Forelimb muscle (tissue), 1 donor: ENCODE measurements around the gene DPH7. TPM values are rescaled to one million over a fixed set of nuclear protein-coding genes. Genes with fewer than 3 reads are reported as not detected.
"Not testable (repeated sequence)": the region's sequence is repeated elsewhere in the genome, so short reads cannot be mapped to it uniquely, and the experiment has no call there.

Experiments
- DNase-seq: peaks from one replicate; pipeline ENCODE4 v3.0.0-alpha.2; 2013; ENCODE audit warnings: low read depth
- polyA plus RNA-seq: library from polyadenylated mRNA; unstranded; fragments of 120-200 nt; gene quantifications from one replicate; pipeline ENCODE4 v1.2.1, GENCODE V29; 2013; ENCODE audit not compliant: insufficient read length

The DPH7 gene
- polyA plus RNA-seq, 1 donor, result 28.0 TPM

DNA sequence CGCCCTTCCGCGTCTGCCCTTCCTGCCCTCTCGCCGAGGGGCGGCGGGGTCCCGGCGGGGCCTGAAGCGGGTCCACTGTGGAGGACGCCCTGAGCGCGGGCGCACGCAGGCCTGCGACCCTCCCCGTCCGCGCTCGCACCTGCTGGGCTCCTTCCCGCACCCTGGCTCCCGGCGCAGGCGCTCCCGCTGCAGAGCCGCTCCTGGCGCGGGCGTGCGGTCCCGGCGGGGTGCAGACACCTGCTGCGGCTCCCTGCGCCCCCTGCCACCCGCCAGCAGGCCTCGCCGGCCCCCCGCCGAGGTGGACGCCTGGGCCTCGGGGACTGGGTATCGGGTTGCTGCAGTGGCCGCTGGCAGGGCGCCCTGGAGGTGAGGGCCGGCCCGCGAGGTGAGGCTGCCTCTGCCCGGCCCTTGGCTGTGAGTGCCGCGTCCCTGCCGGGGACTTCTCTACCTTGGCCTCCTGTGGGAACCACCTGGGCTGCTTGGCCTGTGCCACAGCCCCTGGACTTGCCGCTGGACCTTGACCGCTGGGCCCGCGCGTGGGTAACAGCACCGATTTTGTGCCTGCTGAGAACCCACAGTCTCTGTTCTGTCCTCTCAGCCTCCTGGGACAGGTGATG lies 27.4 kb upstream of the DPH7 start:
- DNase-seq, result no peak

DNA sequence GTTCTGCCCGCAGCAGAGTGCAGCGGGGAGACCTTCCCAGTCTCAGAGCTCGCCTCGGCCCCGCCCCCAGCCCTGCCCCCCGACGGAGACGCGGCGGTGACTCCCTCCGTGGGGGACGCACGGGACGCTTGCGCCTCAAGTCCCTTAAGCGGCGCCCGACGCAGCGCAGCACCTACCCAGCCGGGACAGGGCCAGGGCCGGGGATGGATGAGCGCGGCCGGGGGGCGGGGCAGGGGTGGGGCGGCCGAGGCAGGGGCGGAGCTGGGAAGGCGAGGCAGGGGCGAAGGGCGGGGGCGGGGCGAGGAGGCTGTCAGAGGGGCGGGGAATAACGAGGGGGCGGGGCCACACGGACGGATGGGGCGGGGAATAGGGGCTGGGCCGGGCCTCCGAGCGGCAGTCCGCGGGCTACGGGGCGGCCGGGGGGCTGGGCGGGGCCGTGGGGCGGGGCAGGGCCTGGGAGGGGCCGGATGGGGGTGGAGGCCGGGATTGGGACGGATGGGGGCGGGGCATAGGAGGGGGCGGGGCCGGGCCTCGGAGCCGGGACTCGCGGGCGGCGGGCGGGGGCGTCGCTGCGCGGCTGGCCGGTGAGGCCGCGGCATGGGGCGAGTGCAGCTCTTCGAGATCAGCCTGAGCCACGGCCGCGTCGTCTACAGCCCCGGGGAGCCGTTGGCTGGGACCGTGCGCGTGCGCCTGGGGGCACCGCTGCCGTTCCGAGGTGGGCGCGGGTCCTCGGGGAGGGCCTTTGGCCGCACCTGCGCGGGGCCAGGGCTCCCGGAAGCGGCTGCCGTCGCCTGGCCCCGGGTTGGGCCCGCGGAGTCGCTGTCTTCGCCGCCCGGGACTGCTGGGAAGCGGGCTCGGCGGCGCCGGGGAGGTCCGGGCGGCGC lies 26.6 kb upstream of the DPH7 start, which contains the start of gene ARRDC1:
Gene ARRDC1 (plus strand): TSS at position 566 of the 884 bp plus-strand sequence. CDS start 32 bp downstream, at position 598.
- no peak for DNase-seq

DNA sequence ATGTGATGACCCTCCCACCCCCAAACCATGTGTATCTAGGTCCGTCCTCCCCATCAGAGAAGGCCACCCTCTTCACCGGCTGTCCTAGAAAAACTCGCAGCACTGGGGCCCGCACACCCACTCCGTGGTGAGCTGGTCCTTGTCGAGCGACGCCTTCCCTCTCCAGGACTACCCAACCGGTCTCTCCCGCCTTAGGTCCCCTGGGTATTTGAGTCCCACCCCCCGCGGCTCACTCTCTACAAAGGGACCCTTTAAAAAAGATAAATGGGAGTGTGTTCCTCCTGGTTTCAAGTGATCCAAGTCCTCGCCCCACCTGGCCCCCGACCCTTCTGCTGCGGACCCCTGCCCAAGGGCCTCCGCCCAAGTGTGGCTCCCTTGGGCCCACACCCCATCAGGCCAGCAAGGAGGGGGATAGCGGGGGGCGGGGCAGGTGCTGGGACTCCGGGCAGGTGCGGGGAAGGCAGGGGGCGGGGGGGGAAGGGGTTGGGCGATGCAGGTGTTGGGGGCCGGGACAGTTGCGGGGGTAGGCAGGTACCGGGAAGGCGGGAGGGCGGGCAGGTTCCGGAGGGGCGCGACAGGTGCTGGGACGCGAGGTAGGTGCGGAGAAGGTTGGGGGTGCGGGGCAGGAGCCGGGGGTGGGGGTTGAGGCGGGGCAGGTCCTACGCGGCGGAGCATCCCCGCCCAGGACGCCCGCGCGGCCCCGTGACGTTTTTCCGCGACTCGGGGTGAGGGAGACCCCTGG lies 25.8 kb upstream of the DPH7 start:
- no peak for DNase-seq

DNA sequence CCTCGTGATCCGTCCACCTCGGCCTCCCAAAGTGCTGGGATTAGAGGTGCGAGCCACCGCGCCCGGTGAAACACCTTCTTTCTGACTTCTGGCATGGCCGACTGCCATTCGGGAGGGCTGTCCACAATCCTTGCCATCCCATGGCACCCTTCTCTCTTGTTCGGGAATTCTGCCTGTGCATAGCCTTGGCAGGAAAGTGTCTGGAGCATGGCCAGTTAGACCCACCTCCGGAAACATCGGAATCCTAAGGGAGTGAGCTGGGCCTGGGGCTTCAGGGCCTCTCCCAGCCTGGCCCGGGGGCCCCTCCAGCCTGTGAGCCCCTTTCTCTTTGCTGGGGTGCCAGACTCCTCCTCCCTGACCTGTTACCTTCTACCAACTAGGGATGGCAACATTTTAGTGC lies 25.2 kb upstream of the DPH7 start:
- no peak for DNase-seq

- no peak for DNase-seq
Measured at GRCh38 chr9:137602661-137603060, 23.9 kb upstream of the DPH7 start.

- DNase-seq, result no peak
Measured at GRCh38 chr9:137598943-137599342, 20.2 kb upstream of the DPH7 start.

- DNase-seq, result not testable (repeated sequence)
Measured at GRCh38 chr9:137596577-137596976, 17.9 kb upstream of the DPH7 start.

GRCh38 chr9:137593176-137593575 lies 14.5 kb upstream of the DPH7 start:
- no peak for DNase-seq

GRCh38 chr9:137592767-137593166 lies 14.0 kb upstream of the DPH7 start:
- DNase-seq, result no peak

GRCh38 chr9:137590469-137591383 lies 12.0 kb upstream of the DPH7 start, which contains the start of gene ZMYND19:
Gene ZMYND19, minus strand, starts transcription at chr9:137590512. Its CDS starts 249 bp downstream, at chr9:137590263.
- DNase-seq, result peak; percentile 84

DNA sequence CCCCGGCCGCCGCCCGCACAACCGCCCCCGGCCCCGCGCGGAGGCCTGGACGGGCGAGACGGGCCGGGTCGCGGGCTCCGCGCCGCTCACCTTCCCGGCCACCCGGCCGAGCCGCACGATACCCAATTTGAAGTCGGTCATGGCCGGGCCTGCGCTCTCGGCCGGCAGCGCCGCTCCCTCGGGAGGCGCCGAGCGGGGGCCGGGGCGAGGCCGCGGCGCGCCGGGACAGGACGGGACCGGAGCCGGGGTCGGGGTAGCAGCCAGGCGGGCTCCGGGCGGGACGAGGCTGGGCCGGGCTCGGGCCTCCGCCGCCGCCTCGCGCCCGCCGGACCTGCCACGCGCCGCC lies 11.4 kb upstream of the DPH7 start:
- no peak for DNase-seq

GRCh38 chr9:137589441-137590122 lies 10.9 kb upstream of the DPH7 start:
- no peak for DNase-seq

- DNase-seq, result no peak
Measured at GRCh38 chr9:137588891-137589290, 10.2 kb upstream of the DPH7 start.

DNA sequence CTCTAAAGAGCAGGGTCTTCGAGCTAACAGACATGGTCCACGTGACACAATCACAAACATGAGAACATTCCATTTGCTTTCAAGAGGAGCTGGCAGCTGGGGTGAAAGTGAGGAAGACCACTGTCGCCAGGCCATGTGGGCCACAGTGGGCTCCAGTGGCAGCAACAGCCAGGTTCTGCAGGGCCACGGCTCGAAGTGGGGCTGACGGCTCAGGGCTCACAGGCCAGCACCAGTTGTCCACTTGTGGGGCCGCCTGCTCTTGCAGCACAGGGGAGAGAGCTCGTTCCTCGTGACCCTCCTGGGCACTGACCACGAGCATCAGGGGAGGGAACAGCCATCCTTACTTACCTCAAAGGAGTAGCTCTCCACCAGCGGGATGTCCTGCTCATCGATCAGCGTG lies 9.6 kb upstream of the DPH7 start:
- no peak for DNase-seq

GRCh38 chr9:137586854-137587253 lies 8.1 kb upstream of the DPH7 start:
- no peak for DNase-seq

- no peak for DNase-seq
Measured at GRCh38 chr9:137583957-137584356, 5.2 kb upstream of the DPH7 start.

DNA sequence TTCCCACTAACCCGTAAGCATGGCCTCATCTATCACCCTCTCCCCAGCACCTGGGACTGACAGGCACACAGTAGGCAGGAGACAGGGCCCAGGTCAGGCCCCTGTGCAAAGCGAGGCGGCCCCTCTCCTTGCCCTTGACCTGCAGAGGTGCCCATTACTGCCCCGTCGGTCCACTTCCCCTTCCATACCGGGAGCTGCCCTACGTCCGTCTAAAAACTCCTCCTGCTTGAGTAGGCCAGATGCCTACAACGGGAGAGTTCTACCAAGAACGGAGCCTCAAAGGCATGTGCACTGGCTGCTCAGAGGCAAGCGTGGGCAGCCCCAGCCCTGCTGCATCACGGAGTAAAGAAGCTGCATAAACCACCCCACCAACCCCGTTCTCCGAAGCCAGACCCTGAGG lies 4.6 kb upstream of the DPH7 start:
- DNase-seq, result no peak

GRCh38 chr9:137582286-137582860 lies 3.6 kb upstream of the DPH7 start:
- DNase-seq, result no peak

- no peak for DNase-seq
Measured at GRCh38 chr9:137581361-137582285, 2.9 kb upstream of the DPH7 start.
